GM21381 (cell line): Measurements from ENCODE around the gene PTCHD4.

Source experiments
- ATAC-seq: cut with Tn5 transposase; IDR thresholded peaks from one replicate; pipeline ENCODE4 v1.9.1; 2021; ENCODE audit warnings: mild to moderate bottlenecking, moderate library complexity; ENCODE audit not compliant: unreplicated experiment

Gene PTCHD4

GRCh38 chr6:48100588-48100895, 10.5 kb downstream of the PTCHD4 start:
- ATAC-seq = no peak

GRCh38 chr6:48099713-48100587, 11.0 kb downstream of the PTCHD4 start:
- no peak for ATAC-seq

GRCh38 chr6:48098923-48099322, 12.1 kb downstream of the PTCHD4 start:
- ATAC-seq = no peak

GRCh38 chr6:48092550-48093217, 18.3 kb downstream of the PTCHD4 start:
- ATAC-seq = no peak

GRCh38 chr6:48090546-48090945, 20.5 kb downstream of the PTCHD4 start:
- no peak for ATAC-seq

DNA sequence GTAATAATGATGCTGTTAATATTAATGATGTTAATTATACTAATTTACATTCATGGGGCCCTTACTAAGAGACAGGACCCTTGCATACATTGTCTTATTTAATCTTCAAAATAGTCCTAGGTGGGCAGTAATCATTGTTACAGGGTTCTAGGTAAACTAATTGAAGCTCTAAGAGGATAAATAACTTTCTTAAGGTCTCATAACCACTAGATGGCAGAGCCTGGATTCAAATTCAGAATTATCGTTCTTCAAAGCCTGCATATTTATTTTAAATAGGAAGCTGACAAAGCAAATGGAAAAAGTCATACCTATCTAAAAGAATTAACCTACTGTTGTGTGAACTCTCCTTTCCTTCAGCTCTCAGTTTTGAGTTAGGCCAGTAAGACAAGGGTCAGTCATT, 23.5 kb downstream of the PTCHD4 start:
- no peak for ATAC-seq

- no peak for ATAC-seq
Observed at GRCh38 chr6:48086187-48086586, 24.8 kb downstream of the PTCHD4 start.

DNA sequence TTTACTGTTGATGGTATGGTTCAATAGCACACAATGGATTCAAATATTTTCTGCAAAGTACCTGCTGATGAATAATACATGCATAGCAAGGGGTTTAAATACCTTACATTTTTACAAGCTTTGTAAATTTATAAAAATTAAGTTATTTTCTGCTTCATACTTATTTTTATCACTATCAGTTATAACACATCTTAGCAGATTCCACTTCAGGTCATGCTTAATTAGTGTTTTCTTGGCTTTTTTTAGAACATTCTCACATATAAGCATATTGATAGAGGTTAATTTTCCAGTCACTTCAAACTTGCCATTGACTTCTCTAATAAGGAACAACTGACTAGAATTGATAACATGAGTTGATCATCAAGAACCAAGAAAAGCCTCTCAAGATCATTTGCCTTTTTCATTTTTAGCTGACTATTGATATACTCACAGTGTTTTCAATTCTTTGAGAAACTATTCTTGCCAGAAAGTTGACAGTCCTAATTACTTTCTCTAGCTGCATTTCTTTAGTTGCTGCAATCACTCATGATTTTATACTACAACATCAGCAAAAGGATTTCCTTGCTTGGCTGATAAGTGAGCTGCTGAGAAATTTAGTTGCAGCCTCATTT, 25.8 kb downstream of the PTCHD4 start:
- ATAC-seq = no peak

DNA sequence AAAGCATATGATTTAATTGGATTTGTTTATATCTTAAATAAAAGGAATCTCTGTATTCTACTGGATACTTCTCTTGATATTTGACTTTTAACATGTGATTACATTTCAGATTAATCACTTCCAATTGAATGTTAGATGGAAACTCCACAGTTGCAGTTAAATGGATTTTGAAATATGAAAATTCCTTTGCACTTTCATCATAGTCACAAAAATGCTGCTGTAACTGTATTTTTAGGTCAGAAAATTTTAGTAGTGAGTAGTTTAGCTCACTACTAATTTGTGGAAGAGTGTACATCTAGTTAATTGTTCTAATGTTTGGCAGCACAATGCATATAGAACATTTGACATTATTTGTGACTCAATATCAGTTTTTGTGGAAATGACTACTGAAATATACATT, 26.8 kb downstream of the PTCHD4 start:
- ATAC-seq = no peak

GRCh38 chr6:48080227-48081009, 30.6 kb downstream of the PTCHD4 start:
- no peak for ATAC-seq

DNA sequence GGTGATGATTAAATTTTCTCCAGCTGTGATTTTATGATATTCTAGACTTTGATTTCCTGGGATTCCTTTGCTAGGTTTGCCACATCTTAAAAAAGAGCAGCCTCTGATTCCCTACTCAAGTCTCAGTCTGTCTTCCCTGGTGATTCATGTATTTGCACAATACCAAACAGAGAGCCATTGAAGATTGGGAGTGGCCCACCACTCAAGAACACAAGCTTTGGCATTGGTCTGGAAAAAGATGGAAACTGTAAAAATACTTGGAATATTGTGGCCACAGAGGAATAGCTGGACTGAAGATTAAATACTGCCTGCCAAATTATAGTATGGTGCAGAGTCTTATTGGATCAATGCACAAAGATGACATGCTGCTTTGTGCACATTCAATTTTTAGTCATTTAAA, 32.9 kb downstream of the PTCHD4 start:
- no peak for ATAC-seq

DNA sequence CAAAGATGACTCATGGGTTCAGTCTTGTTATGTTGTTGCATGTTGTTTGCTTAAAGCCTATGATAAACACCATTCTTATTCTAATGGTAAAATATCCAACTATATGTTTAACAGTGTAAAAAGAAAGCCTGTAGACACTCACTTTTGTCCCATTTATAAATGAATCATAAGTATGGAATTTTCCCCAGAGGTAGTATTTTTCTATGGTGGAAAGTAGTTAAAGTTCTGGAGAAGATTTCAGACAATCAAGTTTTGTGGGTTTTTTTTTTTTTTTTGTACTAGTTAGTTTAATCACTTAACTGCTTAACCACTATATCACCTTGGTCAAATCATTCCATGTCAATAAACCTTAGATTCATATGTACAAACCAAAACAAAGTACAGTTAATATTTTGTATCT, 35.8 kb downstream of the PTCHD4 start:
- no peak for ATAC-seq

DNA sequence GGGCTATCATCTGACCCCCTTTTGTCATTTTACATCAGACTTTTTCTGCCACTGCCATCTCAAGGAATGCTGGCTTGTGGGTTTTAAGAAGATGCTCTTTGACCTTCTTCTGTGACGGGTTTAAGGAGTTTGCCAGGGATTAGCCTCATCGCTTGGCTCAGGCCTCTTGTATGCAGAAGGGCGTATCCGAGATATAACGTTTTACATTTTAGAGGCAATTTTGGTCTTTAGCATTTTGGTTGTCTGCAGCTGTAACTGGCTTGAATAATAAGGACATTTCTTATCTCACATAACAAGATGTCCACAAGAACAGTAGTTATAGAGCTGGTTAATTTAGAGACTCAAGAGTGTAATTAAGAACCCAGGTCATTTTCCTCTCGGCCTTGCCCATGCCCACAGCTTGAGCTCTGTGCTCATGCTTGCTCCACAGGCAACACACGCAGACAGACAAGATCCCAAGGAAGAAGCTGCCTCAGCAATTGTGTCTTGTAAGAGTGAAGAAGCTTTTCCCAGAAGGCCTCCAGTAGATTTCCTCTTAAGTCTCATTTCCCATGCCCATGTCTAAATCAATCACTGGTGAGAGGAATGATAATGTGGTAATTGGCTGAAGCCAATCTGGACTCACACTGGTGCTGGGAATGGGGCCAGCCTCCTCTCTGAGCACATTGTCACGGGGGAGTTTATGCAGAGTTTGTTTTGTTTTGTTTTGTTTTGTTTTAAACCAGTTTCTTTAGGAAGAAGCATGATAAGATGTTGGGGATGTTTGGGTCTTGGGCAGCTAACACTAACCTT, 36.8 kb downstream of the PTCHD4 start:
- no peak for ATAC-seq

GRCh38 chr6:48071833-48072232, 39.2 kb downstream of the PTCHD4 start:
- ATAC-seq = no peak

DNA sequence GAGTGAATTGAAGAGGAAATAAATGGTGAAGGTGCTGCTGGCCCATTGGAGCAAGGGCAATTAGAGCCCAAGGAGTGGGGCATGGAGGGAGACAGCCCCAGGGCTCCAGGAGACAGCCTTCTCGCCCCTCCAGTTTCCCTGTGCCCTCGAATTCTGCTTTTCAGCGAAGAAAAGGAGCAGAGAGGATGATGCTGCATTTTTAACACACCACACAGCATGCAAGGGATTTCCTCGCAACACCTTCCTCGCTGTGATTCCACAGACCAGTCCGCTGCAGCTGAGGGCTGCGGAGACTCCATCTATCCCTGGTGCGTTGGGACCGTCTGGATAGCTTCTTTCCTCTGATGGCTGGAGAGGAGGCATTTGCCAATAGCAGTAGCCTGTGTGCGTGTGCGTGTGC, 41.7 kb downstream of the PTCHD4 start:
- ATAC-seq = no peak

- no peak for ATAC-seq
Observed at GRCh38 chr6:48068278-48069251, 42.4 kb downstream of the PTCHD4 start.

- no peak for ATAC-seq
Observed at GRCh38 chr6:48067886-48068277, 43.1 kb downstream of the PTCHD4 start.

GRCh38 chr6:48067148-48067712, 43.8 kb downstream of the PTCHD4 start:
- ATAC-seq = no peak
